ENCODE results near the gene NHLRC4. TPM values are rescaled to one million over a fixed set of nuclear protein-coding genes. Genes with fewer than 3 reads are reported as not detected.

The NHLRC4 gene
- total and polyA plus RNA-seq, 2 of the 13 experiments (the other 11 are each of a cell fraction or from before 2014, with no cell fraction given): 0.40 to 0.59 TPM

DNA sequence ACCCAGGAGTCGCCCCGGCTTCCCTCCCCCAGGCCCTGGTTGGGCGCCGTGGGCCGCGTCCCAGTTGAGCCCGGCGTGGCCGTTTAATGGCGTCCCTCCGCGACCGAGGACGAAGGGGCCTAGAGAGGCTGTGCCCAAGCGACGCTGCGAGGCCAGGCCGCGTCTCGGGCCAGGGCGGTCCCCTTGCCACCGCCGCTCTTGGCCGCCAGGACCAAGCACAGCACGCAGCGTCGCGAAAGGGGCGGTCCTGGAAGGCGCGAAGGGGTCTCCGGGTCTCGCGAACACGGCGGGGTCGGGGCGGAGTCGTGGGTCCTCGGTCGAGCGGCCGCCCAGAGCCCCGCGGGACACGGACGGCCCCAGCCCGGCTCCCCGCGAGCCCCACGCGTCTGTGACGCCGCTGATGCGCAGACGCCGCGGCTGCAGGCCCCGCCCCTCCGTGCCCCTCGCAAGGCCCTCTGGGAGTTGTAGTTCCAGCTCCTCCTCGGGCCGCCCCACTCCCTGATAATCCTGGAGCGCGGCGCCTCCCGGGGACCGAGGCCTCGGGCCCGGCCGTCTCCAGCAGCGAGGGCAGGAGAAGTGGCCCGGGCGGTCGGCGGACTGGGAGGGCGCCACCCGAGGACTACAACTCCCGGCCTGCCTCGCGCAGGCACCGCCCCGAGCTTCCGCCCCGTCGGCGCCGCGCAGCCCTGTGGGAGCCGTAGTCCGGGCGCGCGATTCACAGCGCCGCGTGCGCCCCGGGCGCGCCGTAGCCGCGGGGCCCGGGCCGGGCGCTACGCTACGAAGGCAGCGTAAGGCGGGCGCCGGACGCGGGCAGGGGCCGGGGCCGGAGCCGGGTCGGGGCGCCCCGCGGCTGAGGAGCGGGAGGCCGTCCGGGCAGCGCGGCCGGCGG, 39.5 kb upstream of the NHLRC4 start, which contains the start of gene CAPN15:
TSS of gene CAPN15 (plus strand) at position 698 of the 889 bp plus-strand sequence. CDS start 19,127 bp downstream, outside the sequence.
- POLR2A ChIA-PET: interaction anchor here (0.7 to 2.7 kb wide), 12 partner anchors 9 to 148 kb away, joined by 3 to 35 read pairs (median 6); partner anchors contain the start of gene PIGQ
- intact Hi-C loops (cut with micrococcal nuclease; ENCODE audit: unreplicated experiment): no loop called here
- TF ChIP-seq, protein P1, sequence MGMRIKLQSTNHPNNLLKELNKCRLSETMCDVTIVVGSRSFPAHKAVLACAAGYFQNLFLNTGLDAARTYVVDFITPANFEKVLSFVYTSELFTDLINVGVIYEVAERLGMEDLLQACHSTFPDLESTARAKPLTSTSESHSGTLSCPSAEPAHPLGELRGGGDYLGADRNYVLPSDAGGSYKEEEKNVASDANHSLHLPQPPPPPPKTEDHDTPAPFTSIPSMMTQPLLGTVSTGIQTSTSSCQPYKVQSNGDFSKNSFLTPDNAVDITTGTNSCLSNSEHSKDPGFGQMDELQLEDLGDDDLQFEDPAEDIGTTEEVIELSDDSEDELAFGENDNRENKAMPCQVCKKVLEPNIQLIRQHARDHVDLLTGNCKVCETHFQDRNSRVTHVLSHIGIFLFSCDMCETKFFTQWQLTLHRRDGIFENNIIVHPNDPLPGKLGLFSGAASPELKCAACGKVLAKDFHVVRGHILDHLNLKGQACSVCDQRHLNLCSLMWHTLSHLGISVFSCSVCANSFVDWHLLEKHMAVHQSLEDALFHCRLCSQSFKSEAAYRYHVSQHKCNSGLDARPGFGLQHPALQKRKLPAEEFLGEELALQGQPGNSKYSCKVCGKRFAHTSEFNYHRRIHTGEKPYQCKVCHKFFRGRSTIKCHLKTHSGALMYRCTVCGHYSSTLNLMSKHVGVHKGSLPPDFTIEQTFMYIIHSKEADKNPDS (CRISPR knock-in tag; IDR thresholded peaks at IDR 0.05): 0 out of 2 replicates have a peak, but pooled peaks have one; percentile 49
- TF ChIP-seq MXD4 (CRISPR knock-in tag; IDR thresholded peaks at IDR 0.05) (peak; percentile 71; the same call in 1 of the 2 replicates), RBM39 (IDR thresholded peaks at IDR 0.05; ENCODE audit: low read depth, low read length, poor library complexity, severe bottlenecking) (peak; percentile 75), PHB2 (IDR thresholded peaks at IDR 0.05; ENCODE audit: partially characterized antibody) (no peak), KDM6A (CRISPR knock-in tag; IDR thresholded peaks at IDR 0.05; ENCODE audit: low read depth) (no peak), ARNT2 (CRISPR knock-in tag; IDR thresholded peaks at IDR 0.05; ENCODE audit: low read depth) (peak; percentile 79), NCOA1 (CRISPR knock-in tag; IDR thresholded peaks at IDR 0.05) (no peak; the same call in 1 of the 2 replicates), ZNF546 (CRISPR knock-in tag; conservative IDR thresholded peaks at IDR 0.05) (no peak), BORCS8-MEF2B (CRISPR knock-in tag; IDR thresholded peaks at IDR 0.05) (no peak), ETV6 (CRISPR knock-in tag; conservative IDR thresholded peaks at IDR 0.05) (0 out of 2 replicates have a peak, but pooled peaks have one; percentile 14), GPN1 (CRISPR knock-in tag; IDR thresholded peaks at IDR 0.05; ENCODE audit: borderline replicate concordance) (no peak), ZNF232 (CRISPR knock-in tag; IDR thresholded peaks at IDR 0.05; ENCODE audit: borderline replicate concordance) (no peak), RFXAP (CRISPR knock-in tag; IDR thresholded peaks at IDR 0.05; ENCODE audit: borderline replicate concordance) (peak; percentile 77; the same call in 1 of the 2 replicates), EZH2 (conservative IDR thresholded peaks at IDR 0.05; ENCODE audit: low read depth, low read length) (no peak), ATF7 (IDR thresholded peaks at IDR 0.05) (no peak), ATF7 (CRISPR knock-in tag; IDR thresholded peaks at IDR 0.05) (no peak)
- TF ChIP-seq, protein P2, sequence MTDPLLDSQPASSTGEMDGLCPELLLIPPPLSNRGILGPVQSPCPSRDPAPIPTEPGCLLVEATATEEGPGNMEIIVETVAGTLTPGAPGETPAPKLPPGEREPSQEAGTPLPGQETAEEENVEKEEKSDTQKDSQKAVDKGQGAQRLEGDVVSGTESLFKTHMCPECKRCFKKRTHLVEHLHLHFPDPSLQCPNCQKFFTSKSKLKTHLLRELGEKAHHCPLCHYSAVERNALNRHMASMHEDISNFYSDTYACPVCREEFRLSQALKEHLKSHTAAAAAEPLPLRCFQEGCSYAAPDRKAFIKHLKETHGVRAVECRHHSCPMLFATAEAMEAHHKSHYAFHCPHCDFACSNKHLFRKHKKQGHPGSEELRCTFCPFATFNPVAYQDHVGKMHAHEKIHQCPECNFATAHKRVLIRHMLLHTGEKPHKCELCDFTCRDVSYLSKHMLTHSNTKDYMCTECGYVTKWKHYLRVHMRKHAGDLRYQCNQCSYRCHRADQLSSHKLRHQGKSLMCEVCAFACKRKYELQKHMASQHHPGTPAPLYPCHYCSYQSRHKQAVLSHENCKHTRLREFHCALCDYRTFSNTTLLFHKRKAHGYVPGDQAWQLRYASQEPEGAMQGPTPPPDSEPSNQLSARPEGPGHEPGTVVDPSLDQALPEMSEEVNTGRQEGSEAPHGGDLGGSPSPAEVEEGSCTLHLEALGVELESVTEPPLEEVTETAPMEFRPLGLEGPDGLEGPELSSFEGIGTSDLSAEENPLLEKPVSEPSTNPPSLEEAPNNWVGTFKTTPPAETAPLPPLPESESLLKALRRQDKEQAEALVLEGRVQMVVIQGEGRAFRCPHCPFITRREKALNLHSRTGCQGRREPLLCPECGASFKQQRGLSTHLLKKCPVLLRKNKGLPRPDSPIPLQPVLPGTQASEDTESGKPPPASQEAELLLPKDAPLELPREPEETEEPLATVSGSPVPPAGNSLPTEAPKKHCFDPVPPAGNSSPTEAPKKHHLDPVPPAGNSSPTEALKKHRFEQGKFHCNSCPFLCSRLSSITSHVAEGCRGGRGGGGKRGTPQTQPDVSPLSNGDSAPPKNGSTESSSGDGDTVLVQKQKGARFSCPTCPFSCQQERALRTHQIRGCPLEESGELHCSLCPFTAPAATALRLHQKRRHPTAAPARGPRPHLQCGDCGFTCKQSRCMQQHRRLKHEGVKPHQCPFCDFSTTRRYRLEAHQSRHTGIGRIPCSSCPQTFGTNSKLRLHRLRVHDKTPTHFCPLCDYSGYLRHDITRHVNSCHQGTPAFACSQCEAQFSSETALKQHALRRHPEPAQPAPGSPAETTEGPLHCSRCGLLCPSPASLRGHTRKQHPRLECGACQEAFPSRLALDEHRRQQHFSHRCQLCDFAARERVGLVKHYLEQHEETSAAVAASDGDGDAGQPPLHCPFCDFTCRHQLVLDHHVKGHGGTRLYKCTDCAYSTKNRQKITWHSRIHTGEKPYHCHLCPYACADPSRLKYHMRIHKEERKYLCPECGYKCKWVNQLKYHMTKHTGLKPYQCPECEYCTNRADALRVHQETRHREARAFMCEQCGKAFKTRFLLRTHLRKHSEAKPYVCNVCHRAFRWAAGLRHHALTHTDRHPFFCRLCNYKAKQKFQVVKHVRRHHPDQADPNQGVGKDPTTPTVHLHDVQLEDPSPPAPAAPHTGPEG (CRISPR knock-in tag; IDR thresholded peaks at IDR 0.05): peak; percentile 88

More for the DNA sequence above, 39.5 kb upstream of the NHLRC4 start, which contains the start of gene CAPN15:
- H3K36me3 ChIP-seq (replicated peaks in 1 of 2; ENCODE audit: control insufficient read depth in 1 of 2, insufficient read depth in 2 of 2, low read length in 2 of 2): peaks cover 0 to 5% of the 10 kb centered on the region in 2 experiments; a peak in 1 of 5 replicates
- CTCF ChIA-PET (ENCODE audit: low intra/inter-chr PET ratio, low total read pairs): no interaction called here
- no TSS peak for BruUV-seq (replicated peaks)
- H2AFZ ChIP-seq (ENCODE audit: low read length): no peak within 1 kb of the TSS
- FAIRE-seq (no peak), DNase-seq (ENCODE audit: low spot score) (peak; percentile 76), ATAC-seq (peak; percentile 76)
- in situ Hi-C loops (cut with HindIII; ENCODE audit: extremely low pct_ligation_motif_present, low pct_unique_long_range_greater_than_20kb): no loop called here
- H3K4me1 ChIP-seq (ENCODE audit: insufficient read depth, low read length): peaks cover 52% of the 10 kb centered on the region
- H3K4me2 ChIP-seq (ENCODE audit: low read depth, low read length): peak within 1 kb of the TSS; percentile 99
- WGBS (ENCODE audit: low lambda C conversion rate): no CpG with 5 or more reads among the region's 129 CpGs
- H4K20me1 ChIP-seq (ENCODE audit: insufficient read depth, low read length): peaks cover 13% of the 10 kb centered on the region; the same call in 1 of the 2 replicates
- H3K4me3 ChIP-seq (replicated peaks in 1 of 3; ENCODE audit: insufficient read depth in 1 of 3, low read depth in 2 of 3, low read length in 3 of 3): peak within 1 kb of the TSS; percentile 92 to 96 (median 96)
- H3K9me3 ChIP-seq (ENCODE audit: low read length): no peaks in the 10 kb centered on the region
- H3K27ac ChIP-seq (ENCODE audit: extremely low read length, insufficient read depth, low read length): peak within 1 kb of the TSS; percentile 72
- no peaks in the 10 kb centered on the region; a peak in 1 of 5 replicates for H3K27me3 ChIP-seq (ENCODE audit: control insufficient read depth in 1 of 2, insufficient read depth in 2 of 2, low read length in 2 of 2)
- H3K9ac ChIP-seq (ENCODE audit: insufficient read depth, low read depth, low read length): peak within 1 kb of the TSS; percentile 98
- H3K79me2 ChIP-seq (ENCODE audit: insufficient read depth, low read length): peaks cover 59% of the 10 kb centered on the region
